HG03460 (cell line): ENCODE measurements around the gene FAT4.

Experiments used
- ATAC-seq: cut with Tn5 transposase; IDR thresholded peaks from one replicate; pipeline ENCODE4 v1.9.1; 2021; ENCODE audit not compliant: unreplicated experiment

FAT4 gene

GRCh38 chr4:125316401-125316790, 1.6 kb downstream of the FAT4 start:
- no peak for ATAC-seq

DNA sequence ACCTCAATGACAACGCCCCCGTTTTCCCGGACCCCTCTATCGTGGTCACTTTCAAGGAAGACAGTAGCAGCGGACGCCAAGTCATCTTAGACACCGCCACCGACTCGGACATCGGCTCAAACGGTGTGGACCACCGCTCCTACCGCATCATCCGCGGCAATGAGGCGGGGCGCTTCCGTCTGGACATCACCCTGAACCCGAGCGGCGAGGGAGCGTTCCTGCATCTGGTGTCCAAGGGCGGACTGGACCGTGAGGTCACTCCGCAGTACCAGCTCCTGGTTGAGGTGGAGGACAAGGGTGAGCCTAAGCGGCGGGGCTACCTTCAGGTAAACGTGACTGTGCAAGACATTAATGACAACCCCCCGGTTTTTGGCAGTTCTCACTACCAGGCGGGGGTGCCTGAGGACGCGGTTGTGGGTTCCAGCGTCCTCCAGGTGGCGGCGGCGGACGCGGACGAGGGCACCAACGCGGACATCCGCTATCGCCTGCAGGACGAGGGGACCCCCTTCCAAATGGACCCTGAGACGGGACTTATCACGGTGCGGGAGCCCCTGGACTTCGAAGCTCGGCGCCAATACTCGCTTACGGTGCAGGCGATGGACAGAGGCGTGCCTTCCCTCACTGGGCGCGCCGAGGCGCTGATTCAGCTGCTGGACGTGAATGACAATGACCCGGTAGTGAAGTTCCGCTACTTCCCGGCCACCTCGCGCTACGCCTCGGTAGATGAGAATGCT, 2.2 kb downstream of the FAT4 start:
- no peak for ATAC-seq

GRCh38 chr4:125317525-125317877, 2.7 kb downstream of the FAT4 start:
- ATAC-seq, result no peak

- ATAC-seq, result no peak
Measured at GRCh38 chr4:125319311-125319710, 4.6 kb downstream of the FAT4 start.

DNA sequence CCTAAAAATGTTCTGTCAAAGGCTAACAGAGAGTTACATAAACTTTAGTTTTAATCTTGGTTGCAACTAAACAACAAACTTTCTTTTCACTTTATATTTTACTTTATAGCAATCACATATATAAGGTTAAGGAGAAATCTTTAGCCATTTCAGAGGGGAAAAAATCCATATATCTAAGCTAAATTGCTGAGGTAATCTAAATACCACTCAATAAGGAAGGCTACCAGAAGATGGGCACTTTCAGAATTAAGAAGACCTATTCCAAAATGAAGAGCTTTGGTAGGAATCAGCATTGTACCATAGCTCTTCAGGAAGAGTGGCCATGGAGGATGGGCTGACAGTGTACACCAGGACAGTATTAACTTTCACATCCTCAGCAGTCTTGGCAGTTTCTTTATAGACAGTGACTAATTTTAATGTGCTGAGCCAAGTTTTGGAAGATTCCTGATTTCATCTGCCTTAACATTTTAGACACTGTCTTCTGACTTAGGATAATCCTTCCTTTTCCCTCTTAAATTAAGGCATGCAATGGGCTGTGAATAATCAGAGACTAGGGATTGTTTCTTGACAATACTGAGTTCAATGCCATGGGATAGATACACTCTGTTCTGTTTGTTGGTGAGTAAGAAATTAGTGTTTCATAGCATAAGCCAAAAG, 7.1 kb downstream of the FAT4 start:
- no peak for ATAC-seq

DNA sequence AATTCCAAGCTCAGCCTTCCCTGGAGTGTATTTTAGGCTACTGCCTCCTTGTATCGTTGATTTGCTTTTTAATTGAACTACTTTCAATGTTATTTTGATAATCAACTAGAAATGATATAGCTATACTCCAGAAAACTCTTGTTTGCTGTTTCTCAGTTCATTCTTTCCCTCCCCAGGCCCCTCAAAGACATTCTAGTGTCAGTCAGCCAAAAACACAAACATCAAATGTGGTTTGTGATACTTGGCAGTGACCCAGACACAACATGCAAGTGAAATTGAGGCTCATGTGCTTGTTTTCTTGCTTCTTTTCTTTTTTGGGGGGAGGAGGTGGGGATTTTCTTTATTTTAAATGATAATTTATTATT, 7.6 kb downstream of the FAT4 start:
- no peak for ATAC-seq

DNA sequence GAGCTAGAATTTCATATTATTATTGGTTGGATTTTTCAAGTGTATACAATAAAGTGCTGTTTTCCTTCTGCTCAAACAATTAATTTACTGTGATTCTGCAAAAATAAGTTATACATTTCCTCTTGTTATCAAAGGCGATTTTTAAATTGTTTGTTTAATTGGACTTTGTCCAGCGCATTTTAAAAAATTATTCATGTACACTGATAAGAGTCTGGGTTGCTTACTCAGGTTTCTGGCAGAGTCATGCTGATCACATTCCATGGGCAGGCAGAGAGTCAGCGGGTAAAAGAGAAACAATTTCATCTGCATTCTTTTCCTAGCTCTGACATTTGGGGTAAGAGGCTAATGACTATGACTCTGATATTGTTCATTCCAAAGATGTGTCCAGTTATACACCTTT, 8.9 kb downstream of the FAT4 start:
- ATAC-seq, result no peak

DNA sequence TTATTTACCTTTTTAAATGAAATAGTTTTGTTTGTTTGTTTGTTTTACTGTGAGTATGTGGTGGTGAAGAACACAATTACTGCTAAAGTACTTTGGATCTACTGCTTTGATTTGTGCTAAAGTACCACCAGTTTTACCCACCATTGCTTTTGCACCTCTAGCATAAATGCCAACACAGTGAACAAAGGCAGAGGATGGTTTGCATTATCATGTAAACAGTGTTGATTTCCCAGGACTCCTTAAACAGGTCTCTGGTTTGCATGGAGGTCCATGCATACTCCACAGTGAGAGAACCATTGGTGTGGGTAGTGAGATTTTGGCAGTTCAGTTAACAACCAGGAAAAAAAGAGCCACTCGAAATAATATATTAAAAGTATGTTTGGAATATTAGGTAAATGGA, 11.0 kb downstream of the FAT4 start:
- no peak for ATAC-seq

- ATAC-seq, result no peak
Measured at GRCh38 chr4:125331116-125331515, 16.4 kb downstream of the FAT4 start.

GRCh38 chr4:125334926-125335325, 20.2 kb downstream of the FAT4 start:
- ATAC-seq, result no peak

DNA sequence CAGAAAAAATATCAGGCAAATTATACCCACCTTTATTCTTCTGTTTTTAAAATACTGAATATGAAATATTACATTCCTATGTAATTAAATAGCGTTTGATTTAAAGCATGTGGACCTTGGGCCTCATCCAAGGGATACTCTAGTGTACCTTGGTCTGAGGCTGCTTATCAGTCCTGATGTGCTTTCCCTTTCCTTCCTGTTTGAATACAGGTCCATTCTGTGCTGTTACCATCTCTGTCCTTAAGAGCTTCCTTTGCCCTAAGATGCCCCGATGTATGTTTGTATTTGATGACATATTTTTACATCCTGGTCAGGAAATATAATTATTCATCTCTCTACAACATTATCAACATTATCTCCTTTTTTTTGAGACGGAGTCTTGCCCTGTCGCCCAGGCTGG, 24.1 kb downstream of the FAT4 start:
- ATAC-seq, result no peak

GRCh38 chr4:125344198-125344597, 29.4 kb downstream of the FAT4 start:
- ATAC-seq, result no peak

- ATAC-seq, result no peak
Measured at GRCh38 chr4:125346616-125347015, 31.9 kb downstream of the FAT4 start.

DNA sequence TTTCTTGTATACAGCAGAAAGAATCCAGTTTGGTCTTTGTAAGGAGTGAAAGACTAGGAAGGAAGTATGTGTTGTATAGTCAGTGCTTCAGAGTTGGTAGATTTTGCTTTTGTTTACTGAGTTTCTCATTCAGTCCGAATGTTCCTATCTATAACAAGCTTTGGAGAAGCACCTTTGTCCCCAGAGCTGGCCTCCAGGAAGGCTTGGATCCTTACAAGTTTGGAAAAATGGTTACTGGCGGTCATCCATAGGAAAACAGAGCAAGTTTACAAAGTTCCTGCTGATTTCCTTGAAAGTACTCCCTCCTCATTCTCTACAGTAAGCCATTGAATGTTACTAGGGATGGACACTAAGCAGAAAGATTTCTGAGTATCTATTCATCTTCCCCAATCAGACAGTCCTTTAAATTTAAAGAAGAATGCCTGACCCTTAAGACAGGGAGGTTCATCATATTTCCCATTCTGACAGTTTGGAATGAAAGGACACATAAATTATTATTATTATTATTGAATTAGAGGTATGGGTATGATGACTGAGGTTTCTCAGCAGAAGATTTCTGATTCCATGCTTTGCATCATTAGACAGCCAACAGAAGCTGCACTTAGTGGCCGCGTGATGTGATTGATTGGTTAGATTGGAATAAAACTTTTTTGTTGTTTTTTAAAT, 35.8 kb downstream of the FAT4 start:
- ATAC-seq, result no peak

GRCh38 chr4:125352521-125352920, 37.8 kb downstream of the FAT4 start:
- no peak for ATAC-seq

DNA sequence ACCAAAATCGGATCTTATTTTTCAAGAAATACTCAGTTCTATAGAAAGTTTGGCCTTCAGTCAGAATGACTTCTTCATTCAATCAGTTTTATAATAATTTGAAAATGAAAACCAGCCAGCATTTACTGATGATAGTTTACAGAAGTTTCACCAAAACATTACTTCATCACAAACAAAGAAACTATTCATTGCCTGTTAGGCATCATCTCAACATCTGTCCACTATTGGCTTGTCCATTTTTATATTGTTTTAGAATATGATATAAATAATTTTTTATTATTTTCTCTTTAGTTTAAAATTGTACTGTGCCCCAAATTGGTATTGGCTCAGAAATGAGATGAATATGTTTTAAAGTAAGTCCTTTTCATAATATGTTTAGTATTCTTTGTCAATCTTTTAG, 38.4 kb downstream of the FAT4 start:
- no peak for ATAC-seq

DNA sequence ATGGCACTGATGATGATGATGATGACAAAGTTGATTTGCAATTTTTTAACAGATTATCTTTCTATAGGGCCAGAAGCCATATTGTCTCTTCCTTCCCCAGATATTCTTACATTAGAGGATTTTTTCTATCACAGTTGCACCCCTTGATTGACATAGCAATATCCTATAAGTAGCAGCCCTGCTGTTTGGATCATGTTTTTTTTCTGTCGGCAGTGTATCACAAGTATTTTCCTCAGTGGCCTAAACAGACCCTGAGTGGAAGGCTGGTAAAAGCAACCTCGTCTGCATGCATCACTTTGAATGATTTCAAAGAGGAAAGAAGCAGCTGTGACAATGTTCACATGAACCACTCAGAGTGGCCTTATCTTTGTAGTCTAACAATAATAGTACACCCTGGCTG, 41.0 kb downstream of the FAT4 start:
- no peak for ATAC-seq

- no peak for ATAC-seq
Measured at GRCh38 chr4:125357675-125358074, 42.9 kb downstream of the FAT4 start.

- ATAC-seq, result no peak
Measured at GRCh38 chr4:125358453-125358852, 43.7 kb downstream of the FAT4 start.

- ATAC-seq, result no peak
Measured at GRCh38 chr4:125359363-125359762, 44.6 kb downstream of the FAT4 start.

- ATAC-seq, result no peak
Measured at GRCh38 chr4:125359960-125360634, 45.3 kb downstream of the FAT4 start.

- ATAC-seq, result no peak
Measured at GRCh38 chr4:125360727-125361126, 46.0 kb downstream of the FAT4 start.
